Coronary artery (tissue), 2 donors: ENCODE data around the gene CCNYL1.

Experiments used
- DNase-seq: peaks from one replicate; pipeline ENCODE4 v3.0.0-alpha.2; 2017; ENCODE audit warnings: low spot score
- H3K27ac ChIP-seq, 2 donors: fragments of 200-600 bp; sonication (generic); one replicate each; pipeline ENCODE4 v1.5.1; 2016 to 2019
- H3K4me3 ChIP-seq: fragments of 200-600 bp; sonication (generic); 2 replicates; pipeline ENCODE4 v1.5.1; 2016; ENCODE audit warnings: mild to moderate bottlenecking, moderate library complexity
- CTCF ChIP-seq: fragments of 200-600 bp; sonication (generic); IDR thresholded peaks from one replicate; pipeline ENCODE4 v1.5.1; 2019; ENCODE audit warnings: antibody characterized with exemption

CCNYL1 gene

GRCh38 chr2:207710814-207711740, at the start of gene CCNYL1:
TSS of gene CCNYL1 (plus strand) at chr2:207711640. CDS start at chr2:207711897, 257 bp downstream.
- Histone ChIP-seq H3K27ac (peak within 1 kb of the TSS; percentile 84 to 93), H3K4me3 (peak within 1 kb of the TSS; percentile 84)
- no peak for TF ChIP-seq CTCF
- DNase-seq: peak; percentile 99

- no peak for TF ChIP-seq CTCF
- Histone ChIP-seq H3K4me3 (no peak overlapping the region), H3K27ac (no peak overlapping the region)
- no peak for DNase-seq
Measured at GRCh38 chr2:207662203-207662602, 49.2 kb upstream of the CCNYL1 start.

- DNase-seq: no peak
- no peak overlapping the region for H3K27ac ChIP-seq
- no peak for TF ChIP-seq CTCF
- H3K4me3 ChIP-seq: no peak overlapping the region
Measured at GRCh38 chr2:207663870-207664545, 47.4 kb upstream of the CCNYL1 start.

GRCh38 chr2:207670887-207671286, 40.6 kb upstream of the CCNYL1 start:
- no peak for DNase-seq
- H3K4me3 ChIP-seq: no peak overlapping the region
- H3K27ac ChIP-seq: no peak overlapping the region
- TF ChIP-seq CTCF: no peak

- no peak for DNase-seq
Measured at GRCh38 chr2:207673431-207673830, 38.0 kb upstream of the CCNYL1 start.

GRCh38 chr2:207674266-207674774, 37.1 kb upstream of the CCNYL1 start:
- H3K4me3 ChIP-seq: no peak overlapping the region
- no peak for TF ChIP-seq CTCF
- DNase-seq: no peak

More at GRCh38 chr2:207673431-207673830, 38.0 kb upstream of the CCNYL1 start:
- no peak overlapping the region for H3K4me3 ChIP-seq
- no peak for TF ChIP-seq CTCF
- H3K27ac ChIP-seq: no peak overlapping the region

More at GRCh38 chr2:207674266-207674774, 37.1 kb upstream of the CCNYL1 start:
- H3K27ac ChIP-seq: no peak overlapping the region
